H1 (cell line): Measurements from ENCODE around the gene RPAP3. TPM values are rescaled to one million over a fixed set of nuclear protein-coding genes. Genes with fewer than 3 reads are reported as not detected.

Experiments used
- BRCA1 ChIP-seq: IDR thresholded peaks from 2 replicates; pipeline ENCODE4 v1.6.1; 2012; ENCODE audit warnings: low read depth, low read length, improper control_type of control experiment
- CHD7 ChIP-seq: fragments of 300-600 bp; sonication (generic); IDR thresholded peaks from 2 replicates; pipeline ENCODE4 v1.7.1; 2012; ENCODE audit warnings: low read length, moderate library complexity, mild to moderate bottlenecking, inconsistent platforms; ENCODE audit not compliant: insufficient replicate concordance
- GTF2F1 ChIP-seq: IDR thresholded peaks from 2 replicates; pipeline ENCODE4 v1.6.1; 2012; ENCODE audit warnings: low read depth, low read length, improper control_type of control experiment, borderline replicate concordance
- MAX ChIP-seq: IDR thresholded peaks from 2 replicates; pipeline ENCODE4 v1.6.1; 2012; ENCODE audit warnings: inconsistent platforms
- SIX5 ChIP-seq: IDR thresholded peaks from 2 replicates; pipeline ENCODE4 v1.6.1; 2011; ENCODE audit warnings: mild to moderate bottlenecking, low read depth, low read length
- USF2 ChIP-seq: IDR thresholded peaks from 2 replicates; pipeline ENCODE4 v1.6.1; 2011; ENCODE audit warnings: low read length, improper control_type of control experiment
- polyA plus RNA-seq, 7 experiments: library from polyadenylated mRNA; depleted of rRNA in 3 of 7; stranded (reverse) in 5 of 7; unstranded in 2 of 7; fragments of >200 nt in 5 of 7; fragments of 200-250 nt in 2 of 7; gene quantifications; 1 replicate in 5 of 7; 2 replicates in 1 of 7; 4 replicates in 1 of 7; pipeline versions ENCODE4 v1.2.1 to v1.2.3, GENCODE V29; 2011 to 2013; ENCODE audit warnings: missing spikeins in 2 of 7, mixed read lengths in 2 of 7
- total RNA-seq: library from RNA; stranded (reverse); fragmentation: NEBNext Ultra II Directional; extraction: Animal tissue kit (Norgen Biotek cat#: 25700); gene quantifications from 2 replicates; pipeline ENCODE4 v1.2.1, GENCODE V29; 2021

Gene RPAP3
- total and polyA plus RNA-seq, 2 of the 8 experiments (the other 6 are each of a cell fraction or from before 2014, with no cell fraction given) = 6.4 to 60.5 TPM

GRCh38 chr12:47741340-47741703 lies 35.5 kb upstream of the RPAP3 start (continued):
- TF ChIP-seq SIX5 (no peak), CHD7 (no peak), BRCA1 (no peak), GTF2F1 (no peak), USF2 (no peak), MAX (no peak)
